HCT116 (cell line): Measurements from ENCODE around the gene DNAJB1. TPM values are rescaled to one million over a fixed set of nuclear protein-coding genes. Genes with fewer than 3 reads are reported as not detected.
"Not testable (repeated sequence)": the region's sequence is repeated elsewhere in the genome, so short reads cannot be mapped to it uniquely, and the experiment has no call there.

Source experiments
- ATAC-seq: fragments of 200-7000 bp; cut with Tn5 transposase; 2 replicates; pipeline ENCODE4 v1.9.1; 2020; ENCODE audit warnings: mild to moderate bottlenecking, moderate library complexity
- BruUV-seq: library from RNA; stranded (reverse); fragments of 400-500 nt; replicated peaks from 2 replicates; lab custom pipeline; 2021; lab: Mats Ljungman, UMichigan
- CTCF ChIA-PET: fragments of 300-600 bp; sonication (Branson Sonifier 250); formaldehyde crosslinking; loops from one replicate; lab custom pipeline; 2021; ENCODE audit warnings: antibody characterized with exemption; lab: Charles Lee
- POLR2A ChIA-PET: fragments of 300-600, 350-600 bp; sonication (Branson Sonifier 250); formaldehyde crosslinking; loops from one replicate; lab custom pipeline; 2021; ENCODE audit warnings: antibody characterized with exemption; lab: Charles Lee
- RAD21 ChIA-PET, 2 experiments: fragments of 300-600 bp; sonication (Branson Sonifier 250); formaldehyde crosslinking; loops; one replicate each; lab custom pipeline; 2023; ENCODE audit warnings: low total read pairs in 2 of 2; ENCODE audit not compliant: uncharacterized antibody in 2 of 2, unreplicated experiment in 2 of 2, low non-redundant PET in 1 of 2; lab: Charles Lee
- DNase-seq: peaks from one replicate; pipeline ENCODE4 v3.0.0-alpha.2; 2010; ENCODE audit warnings: low read depth, low spot score
- H2AFZ ChIP-seq: fragments of 200-600 bp; shearing (Covaris generic), sonication (generic); 2 replicates; pipeline ENCODE4 v1.6.1; 2017; ENCODE audit warnings: low read depth, mixed run types, mixed read lengths, antibody characterized with exemption, low read length; ENCODE audit not compliant: poor library complexity, severe bottlenecking
- H3K27ac ChIP-seq: 2 replicates; pipeline ENCODE4 v1.5.1; 2012; ENCODE audit warnings: low read depth, low read length
- H3K27me3 ChIP-seq: fragments of 200-600 bp; sonication (generic); 2 replicates; pipeline ENCODE4 v1.6.1; 2016; ENCODE audit warnings: mixed run types, low read length, mixed read lengths; ENCODE audit not compliant: insufficient read depth
- H3K36me3 ChIP-seq, 2 experiments: fragments of 200-500 bp in 1 of 2; fragments of 200-600 bp in 1 of 2; sonication (Bioruptor generic) in 1 of 2; sonication (generic) in 1 of 2; 2 replicates each; pipeline versions ENCODE4 v1.5.1 to v1.6.1; 2014 to 2016; ENCODE audit warnings: low read length in 2 of 2, inconsistent platforms in 1 of 2, mixed read lengths in 1 of 2, mixed run types in 1 of 2; ENCODE audit not compliant: insufficient read depth in 2 of 2, control insufficient read depth in 1 of 2
- H3K4me1 ChIP-seq, 2 experiments: fragments of 200-600 bp in 1 of 2; sonication (generic) in 1 of 2; 2 replicates each; pipeline versions ENCODE4 v1.5.1 to v1.6.1; 2012 to 2017; ENCODE audit warnings: low read length in 2 of 2, inconsistent platforms in 1 of 2, mild to moderate bottlenecking in 1 of 2, mixed read lengths in 1 of 2, mixed run types in 1 of 2, moderate library complexity in 1 of 2; ENCODE audit not compliant: insufficient read depth in 2 of 2, control insufficient read depth in 1 of 2
- H3K4me2 ChIP-seq: fragments of 200-600 bp; sonication (generic); 2 replicates; pipeline ENCODE4 v1.6.1; 2017; ENCODE audit warnings: mixed run types, low read length, mixed read lengths
- H3K4me3 ChIP-seq, 2 experiments: fragments of 200-600 bp in 1 of 2; sonication (generic) in 1 of 2; replicated peaks in 1 of 2; 2 replicates each; pipeline ENCODE4 v1.5.1; 2011 to 2016; ENCODE audit warnings: low read length in 2 of 2, control low read depth in 1 of 2, low read depth in 1 of 2, mild to moderate bottlenecking in 1 of 2, mixed read lengths in 1 of 2, mixed run types in 1 of 2
- H3K79me2 ChIP-seq: fragments of 200-600 bp; sonication (generic); 2 replicates; pipeline ENCODE4 v1.6.1; 2017; ENCODE audit warnings: mild to moderate bottlenecking, mixed run types, low read length, moderate library complexity, mixed read lengths; ENCODE audit not compliant: insufficient read depth
- H3K9ac ChIP-seq: fragments of 200-600 bp; sonication (generic); 2 replicates; pipeline ENCODE4 v1.6.1; 2016; ENCODE audit warnings: low read length, mixed read lengths
- H3K9me2 ChIP-seq: fragments of 200-600 bp; sonication (generic), shearing (Covaris generic); 2 replicates; pipeline ENCODE4 v1.6.1; 2017; ENCODE audit warnings: mixed run types, mild to moderate bottlenecking, moderate library complexity; ENCODE audit not compliant: insufficient read depth
- H3K9me3 ChIP-seq, 2 experiments: fragments of 200-500 bp in 1 of 2; fragments of 200-600 bp in 1 of 2; sonication (Bioruptor generic) in 1 of 2; sonication (generic) in 1 of 2; 2 replicates each; pipeline ENCODE4 v1.6.1; 2014 to 2017; ENCODE audit warnings: low read length in 2 of 2, mixed read lengths in 2 of 2, inconsistent platforms in 1 of 2, low read depth in 1 of 2, mild to moderate bottlenecking in 1 of 2, mixed run types in 1 of 2, moderate library complexity in 1 of 2; ENCODE audit not compliant: control insufficient read depth in 1 of 2, insufficient read depth in 1 of 2
- H4K20me1 ChIP-seq: fragments of 200-600 bp; sonication (generic), shearing (Covaris generic); 2 replicates; pipeline ENCODE4 v1.6.1; 2017; ENCODE audit warnings: mixed run types, mild to moderate bottlenecking, moderate library complexity; ENCODE audit not compliant: insufficient read depth
- CTCF ChIP-seq, 3 experiments: fragments of 200-600 bp in 1 of 3; sonication (generic) in 1 of 3; IDR thresholded peaks in 2 of 3; conservative IDR thresholded peaks in 1 of 3; 2 replicates each; pipeline ENCODE4 v1.5.1; 2012 to 2017; ENCODE audit warnings: low read depth in 2 of 3, low read length in 2 of 3, antibody characterized with exemption in 1 of 3, borderline replicate concordance in 1 of 3, control low read depth in 1 of 3, mild to moderate bottlenecking in 1 of 3, mixed read lengths in 1 of 3, mixed run types in 1 of 3, moderate library complexity in 1 of 3; ENCODE audit not compliant: insufficient read depth in 1 of 3
- ELF1 ChIP-seq: IDR thresholded peaks from 2 replicates; pipeline ENCODE4 v1.6.1; 2012; ENCODE audit warnings: low read depth, borderline replicate concordance
- MAX ChIP-seq: IDR thresholded peaks from 2 replicates; pipeline ENCODE4 v1.6.1; 2012
- ZBTB33 ChIP-seq: IDR thresholded peaks from 2 replicates; pipeline ENCODE4 v1.6.1; 2011; ENCODE audit warnings: mild to moderate bottlenecking, low read length, moderate library complexity; ENCODE audit not compliant: insufficient replicate concordance; ENCODE audit errors: extremely low read depth
- intact Hi-C: fragments of 100-400 bp; cut with micrococcal nuclease; formaldehyde crosslinking; loops from 2 replicates; pipeline ENCODE4 v1.10.0; 2022
- total RNA-seq: library from RNA; stranded (reverse); gene quantifications from one replicate; pipeline ENCODE4 v1.2.1, GENCODE V29; 2021; ENCODE audit not compliant: unreplicated experiment

The DNAJB1 gene
- total RNA-seq, 1 experiment from 2014 or later = 175 TPM

DNA sequence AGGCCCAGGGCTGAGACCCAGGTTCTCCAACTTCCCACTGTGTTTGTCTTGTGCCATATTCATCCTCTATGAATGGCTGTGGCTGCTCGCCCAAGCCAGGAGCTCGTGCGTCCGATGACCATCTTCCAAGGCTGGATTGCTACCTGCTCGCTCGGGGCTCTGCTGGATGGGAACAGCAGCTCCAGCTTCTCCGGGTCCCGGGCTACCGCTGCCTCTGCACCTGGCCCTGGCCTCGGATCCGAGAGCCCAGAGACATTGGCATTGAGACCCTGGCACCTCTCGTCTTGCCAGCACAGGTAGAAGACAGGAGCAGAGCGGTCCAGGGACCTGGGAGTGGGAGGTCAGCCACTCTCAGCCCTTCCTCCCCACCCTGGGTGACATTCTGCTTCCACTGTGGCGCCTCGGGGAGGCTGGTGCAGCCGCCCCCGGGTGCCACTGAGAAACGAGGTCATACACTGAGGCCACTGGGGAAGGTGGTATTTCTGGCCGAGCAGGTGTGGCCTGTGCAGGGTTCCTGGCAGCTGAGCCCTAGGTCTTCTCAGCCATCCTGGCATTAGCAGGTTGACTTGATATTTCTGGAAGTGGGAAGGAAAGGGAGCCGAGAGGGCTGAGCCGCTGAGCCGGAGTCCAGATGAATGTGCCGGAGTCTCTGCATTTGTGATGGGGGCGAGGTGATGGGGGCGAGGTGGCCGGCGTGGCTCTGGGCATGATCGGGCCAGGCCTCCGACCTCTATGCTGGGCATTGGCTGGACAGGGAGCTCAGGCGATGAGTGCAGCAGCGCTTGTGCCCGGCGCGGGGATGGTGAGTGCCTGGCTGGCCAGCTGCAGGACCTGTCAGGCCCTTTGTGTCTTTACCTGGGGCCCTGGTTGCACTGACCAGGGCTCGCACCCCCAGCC lies 35.1 kb upstream of the DNAJB1 start (continued):
- TF ChIP-seq CTCF (IDR thresholded peaks at IDR 0.05 in 2 of 3, conservative IDR thresholded peaks at IDR 0.05 in 1 of 3; ENCODE audit: borderline replicate concordance in 1 of 3, insufficient read depth in 1 of 3, low read depth in 2 of 3, low read length in 2 of 3) (no peak), MAX (no peak), ELF1 (no peak), ZBTB33 (no peak)

DNA sequence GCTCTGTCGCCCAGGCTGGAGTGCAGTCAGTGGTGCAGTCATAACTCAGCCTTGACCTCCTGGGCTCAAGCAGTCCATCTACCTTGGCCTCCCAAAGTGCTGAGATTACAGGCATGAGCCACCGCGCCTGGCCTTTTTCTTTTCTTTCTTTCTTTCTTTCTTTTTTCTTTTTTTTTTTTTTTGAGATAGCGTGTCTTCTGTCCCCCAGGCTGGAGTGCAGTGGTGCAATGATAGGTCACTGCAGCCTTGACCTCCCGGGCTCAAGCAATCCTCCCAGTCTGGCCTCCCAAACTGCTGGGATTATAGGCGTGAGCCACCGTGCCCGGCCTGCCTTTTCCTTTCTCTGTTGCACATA lies 33.8 kb upstream of the DNAJB1 start:
- H3K27ac ChIP-seq, H3K36me3 ChIP-seq, H3K27me3 ChIP-seq, H3K4me2 ChIP-seq, H3K9ac ChIP-seq, RAD21 ChIA-PET, H4K20me1 ChIP-seq, BruUV-seq, H2AFZ ChIP-seq, H3K9me2 ChIP-seq, H3K9me3 ChIP-seq, ATAC-seq, H3K4me3 ChIP-seq, intact Hi-C loops, DNase-seq: not testable (repeated sequence)
- Histone ChIP-seq H3K79me2 (peaks cover 91% of the 10 kb centered on the region), H3K4me1 (peaks cover 57 to 75% of the 10 kb centered on the region in 2 experiments)
- ChIA-PET POLR2A (interaction anchor here (3.0 kb wide), 1 partner anchor 34 kb away, joined by 22 read pairs; the partner anchor contains the start of gene DNAJB1), CTCF (interaction anchor here (0.6 to 1.0 kb wide), 2 partner anchors 16 to 21 kb away, joined by 3 to 5 read pairs; no protein-coding TSS in a partner anchor)
